Kidney epithelial cell (primary cell): ENCODE data around the gene SEZ6. TPM values are rescaled to one million over a fixed set of nuclear protein-coding genes. Genes with fewer than 3 reads are reported as not detected.
A peak's percentile ranks its signal among the peaks of the same experiment; 100 is the strongest.

Source experiments
- DNase-seq: peaks from one replicate; pipeline ENCODE4 v3.0.0-alpha.2; 2010; ENCODE audit warnings: low read depth
- H3K27me3 ChIP-seq: 2 replicates; pipeline ENCODE4 v1.6.0; 2011; ENCODE audit warnings: low read length; ENCODE audit not compliant: control insufficient read depth, insufficient read depth
- H3K36me3 ChIP-seq: 2 replicates; pipeline ENCODE4 v1.5.1; 2011; ENCODE audit warnings: low read length; ENCODE audit not compliant: control insufficient read depth, insufficient read depth
- H3K4me3 ChIP-seq: 2 replicates; pipeline ENCODE4 v1.5.1; 2011; ENCODE audit warnings: low read depth, mild to moderate bottlenecking, control low read depth, low read length
- total RNA-seq: library from RNA; depleted of rRNA; stranded (reverse); fragments of >200 nt; gene quantifications from 2 replicates; pipeline ENCODE4 v1.2.3, GENCODE V29; 2015
- TF ChIP-seq, protein P1 (sequence below): IDR thresholded peaks from 2 replicates; pipeline ENCODE4 v1.5.1; 2011; ENCODE audit warnings: mild to moderate bottlenecking, moderate library complexity, low read length, control low read depth, inconsistent platforms; ENCODE audit not compliant: insufficient read depth, poor library complexity, severe bottlenecking

Gene SEZ6
- total RNA-seq, 1 donor from 2014 or later, result not detected

DNA sequence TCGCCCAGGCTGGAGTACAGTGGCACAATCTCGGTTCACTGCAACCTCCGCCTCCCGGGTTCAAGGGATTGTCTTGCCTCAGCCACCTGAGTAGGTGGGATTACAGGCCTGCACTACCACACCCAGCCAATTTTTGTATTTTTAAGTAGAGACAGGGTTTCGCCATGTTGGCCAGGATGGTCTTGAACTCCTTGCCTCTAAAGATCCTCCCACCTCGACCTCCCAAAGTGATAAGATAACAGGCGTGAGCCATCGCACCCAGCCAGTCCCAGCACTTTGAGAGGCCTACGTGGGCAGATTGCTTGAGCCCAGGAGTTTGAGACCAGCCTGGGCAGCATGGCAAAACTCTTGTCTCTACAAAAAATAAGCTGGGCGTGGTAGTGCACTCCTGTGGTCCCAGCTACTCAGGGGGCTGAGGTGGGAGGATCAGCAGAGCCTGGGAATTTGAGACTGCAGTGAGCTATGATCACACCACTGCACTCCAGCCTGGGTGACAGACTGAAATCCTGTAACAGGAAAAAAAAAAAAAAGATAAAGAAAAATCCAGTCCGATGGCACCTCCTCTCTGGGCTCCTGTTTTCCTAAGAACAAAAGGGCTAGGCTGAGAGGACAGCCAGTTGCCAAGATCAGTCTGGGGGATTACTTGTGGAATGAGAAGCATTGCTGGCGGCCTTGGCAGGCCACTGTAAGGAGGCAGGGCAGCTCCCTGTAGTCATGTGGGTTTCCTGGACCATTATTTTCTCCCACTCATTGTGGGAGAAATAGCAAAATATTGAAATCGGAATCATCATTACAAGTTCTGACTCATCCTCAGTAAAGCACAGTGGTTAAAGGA, 34.1 kb upstream of the SEZ6 start:
- TF ChIP-seq, protein P1, sequence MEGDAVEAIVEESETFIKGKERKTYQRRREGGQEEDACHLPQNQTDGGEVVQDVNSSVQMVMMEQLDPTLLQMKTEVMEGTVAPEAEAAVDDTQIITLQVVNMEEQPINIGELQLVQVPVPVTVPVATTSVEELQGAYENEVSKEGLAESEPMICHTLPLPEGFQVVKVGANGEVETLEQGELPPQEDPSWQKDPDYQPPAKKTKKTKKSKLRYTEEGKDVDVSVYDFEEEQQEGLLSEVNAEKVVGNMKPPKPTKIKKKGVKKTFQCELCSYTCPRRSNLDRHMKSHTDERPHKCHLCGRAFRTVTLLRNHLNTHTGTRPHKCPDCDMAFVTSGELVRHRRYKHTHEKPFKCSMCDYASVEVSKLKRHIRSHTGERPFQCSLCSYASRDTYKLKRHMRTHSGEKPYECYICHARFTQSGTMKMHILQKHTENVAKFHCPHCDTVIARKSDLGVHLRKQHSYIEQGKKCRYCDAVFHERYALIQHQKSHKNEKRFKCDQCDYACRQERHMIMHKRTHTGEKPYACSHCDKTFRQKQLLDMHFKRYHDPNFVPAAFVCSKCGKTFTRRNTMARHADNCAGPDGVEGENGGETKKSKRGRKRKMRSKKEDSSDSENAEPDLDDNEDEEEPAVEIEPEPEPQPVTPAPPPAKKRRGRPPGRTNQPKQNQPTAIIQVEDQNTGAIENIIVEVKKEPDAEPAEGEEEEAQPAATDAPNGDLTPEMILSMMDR, result no peak
- Histone ChIP-seq H3K27me3 (peaks cover 33% of the 10 kb centered on the region), H3K4me3 (no peak overlapping the region), H3K36me3 (no peaks in the 10 kb centered on the region)
- peak; percentile 47 for DNase-seq

DNA sequence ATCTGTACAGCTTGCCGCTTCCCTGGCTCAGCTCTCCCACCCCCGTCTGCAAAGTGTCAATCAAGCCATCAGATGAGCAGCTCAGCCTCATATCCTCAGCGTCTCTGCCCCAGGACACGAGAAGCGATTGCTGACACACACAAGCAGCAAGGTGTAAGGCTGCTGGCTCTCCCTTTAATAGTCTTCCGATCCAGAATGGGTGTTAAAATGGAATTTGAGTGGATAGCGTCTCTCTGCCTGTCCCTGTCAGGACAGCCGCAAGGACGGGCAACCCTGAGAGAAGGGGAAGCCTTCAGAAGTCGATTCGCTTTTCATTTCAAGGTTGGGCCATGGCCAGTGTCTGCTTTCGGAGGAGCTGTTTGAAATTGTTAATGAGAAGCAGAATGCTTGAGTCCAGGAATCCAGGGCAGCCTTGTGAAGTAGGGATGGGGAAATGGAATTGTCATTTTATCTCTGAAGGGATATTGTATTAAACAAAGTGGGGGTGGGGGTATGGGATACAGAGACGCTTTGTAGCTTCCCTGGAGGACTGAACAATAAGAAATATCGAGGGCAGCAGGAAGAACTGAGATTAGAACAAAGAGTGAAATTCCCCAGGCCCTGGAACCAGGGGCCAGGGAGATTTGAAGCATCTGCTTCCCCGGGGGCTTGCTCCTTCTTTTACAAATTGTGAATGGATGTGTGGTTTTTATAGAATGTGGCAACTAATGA, 32.4 kb upstream of the SEZ6 start:
- H3K27me3 ChIP-seq, result peaks cover 31% of the 10 kb centered on the region
- no peak overlapping the region for H3K4me3 ChIP-seq
- DNase-seq, result no peak
- no peaks in the 10 kb centered on the region for H3K36me3 ChIP-seq
- TF ChIP-seq, protein P1, result no peak

GRCh38 chr17:29037739-29038084, 31.9 kb upstream of the SEZ6 start:
- H3K4me3 ChIP-seq, result no peak overlapping the region
- DNase-seq, result no peak
- TF ChIP-seq, protein P1, result no peak
- peaks cover 33% of the 10 kb centered on the region for H3K27me3 ChIP-seq
- H3K36me3 ChIP-seq, result no peaks in the 10 kb centered on the region

DNA sequence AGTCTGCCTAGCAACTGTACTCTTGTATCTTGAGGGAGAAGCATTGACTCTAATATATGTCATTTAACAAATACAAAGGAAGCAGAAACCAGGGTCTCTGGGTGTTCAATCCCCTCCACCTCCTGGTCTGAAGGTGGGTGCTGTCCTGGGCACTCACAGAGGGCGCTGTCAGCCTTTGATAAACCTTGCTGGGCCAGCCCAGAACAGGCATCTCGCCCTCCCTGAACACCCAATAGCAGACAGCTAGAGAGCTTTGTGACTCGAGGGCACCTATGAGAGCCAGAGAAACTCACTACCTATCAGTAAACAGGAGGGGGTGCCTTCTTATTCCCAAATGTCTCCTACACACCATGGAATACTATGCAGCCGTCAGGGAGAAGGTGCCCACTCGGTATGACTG, 30.8 kb upstream of the SEZ6 start:
- TF ChIP-seq, protein P1, result no peak
- no peak for DNase-seq
- H3K4me3 ChIP-seq, result no peak overlapping the region
- peaks cover 42% of the 10 kb centered on the region for H3K27me3 ChIP-seq
- H3K36me3 ChIP-seq, result no peaks in the 10 kb centered on the region

GRCh38 chr17:29034510-29034909, 28.7 kb upstream of the SEZ6 start:
- H3K4me3 ChIP-seq, result no peak overlapping the region
- peaks cover 44% of the 10 kb centered on the region for H3K27me3 ChIP-seq
- no peaks in the 10 kb centered on the region for H3K36me3 ChIP-seq
- TF ChIP-seq, protein P1, result no peak
- DNase-seq, result no peak
